ENCODE data around the gene PIMREG.

Gene PIMREG, protein sequence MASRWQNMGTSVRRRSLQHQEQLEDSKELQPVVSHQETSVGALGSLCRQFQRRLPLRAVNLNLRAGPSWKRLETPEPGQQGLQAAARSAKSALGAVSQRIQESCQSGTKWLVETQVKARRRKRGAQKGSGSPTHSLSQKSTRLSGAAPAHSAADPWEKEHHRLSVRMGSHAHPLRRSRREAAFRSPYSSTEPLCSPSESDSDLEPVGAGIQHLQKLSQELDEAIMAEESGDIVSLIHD

GRCh38 chr17:6443692-6444570 is at the start of gene PIMREG:
Gene PIMREG, plus strand, starts transcription at chr17:6444455. Its CDS starts 656 bp downstream, at chr17:6445111.
- DNase-seq (ENCODE audit: low read depth in 2 of 2) = peak; percentile 90 to 94

- no peak for DNase-seq (ENCODE audit: low read depth in 2 of 2)
Measured at GRCh38 chr17:6398955-6399354, 45.3 kb upstream of the PIMREG start.

GRCh38 chr17:6402258-6402657 is 42.0 kb upstream of the PIMREG start:
- DNase-seq (ENCODE audit: low read depth in 2 of 2) = no peak

GRCh38 chr17:6408276-6408675 is 36.0 kb upstream of the PIMREG start:
- no peak for DNase-seq (ENCODE audit: low read depth in 2 of 2)

GRCh38 chr17:6408735-6409134 is 35.5 kb upstream of the PIMREG start:
- no peak for DNase-seq (ENCODE audit: low read depth in 2 of 2)

- no peak for DNase-seq (ENCODE audit: low read depth in 2 of 2)
Measured at GRCh38 chr17:6413065-6413464, 31.2 kb upstream of the PIMREG start.

- no peak for DNase-seq (ENCODE audit: low read depth in 2 of 2)
Measured at GRCh38 chr17:6415616-6416015, 28.6 kb upstream of the PIMREG start.

- DNase-seq (ENCODE audit: low read depth in 2 of 2) = no peak
Measured at GRCh38 chr17:6420173-6420641, 24.0 kb upstream of the PIMREG start.

- peak; percentile 48 to 71 for DNase-seq (ENCODE audit: low read depth in 2 of 2)
Measured at GRCh38 chr17:6421700-6422604, 22.3 kb upstream of the PIMREG start.

GRCh38 chr17:6422654-6423241 is 21.5 kb upstream of the PIMREG start:
- no peak for DNase-seq (ENCODE audit: low read depth in 2 of 2)

GRCh38 chr17:6423931-6424330 is 20.3 kb upstream of the PIMREG start:
- DNase-seq (ENCODE audit: low read depth in 2 of 2) = no peak

GRCh38 chr17:6425407-6425806 is 18.8 kb upstream of the PIMREG start:
- no peak for DNase-seq (ENCODE audit: low read depth in 2 of 2)

- DNase-seq (ENCODE audit: low read depth in 2 of 2) = no peak
Measured at GRCh38 chr17:6426356-6427101, 17.7 kb upstream of the PIMREG start.

- DNase-seq (ENCODE audit: low read depth in 2 of 2) = peak in 1 of 2 experiments; percentile 53
Measured at GRCh38 chr17:6427279-6427781, 16.9 kb upstream of the PIMREG start.

GRCh38 chr17:6428207-6428965 is 15.9 kb upstream of the PIMREG start:
- DNase-seq (ENCODE audit: low read depth in 2 of 2) = no peak

DNA sequence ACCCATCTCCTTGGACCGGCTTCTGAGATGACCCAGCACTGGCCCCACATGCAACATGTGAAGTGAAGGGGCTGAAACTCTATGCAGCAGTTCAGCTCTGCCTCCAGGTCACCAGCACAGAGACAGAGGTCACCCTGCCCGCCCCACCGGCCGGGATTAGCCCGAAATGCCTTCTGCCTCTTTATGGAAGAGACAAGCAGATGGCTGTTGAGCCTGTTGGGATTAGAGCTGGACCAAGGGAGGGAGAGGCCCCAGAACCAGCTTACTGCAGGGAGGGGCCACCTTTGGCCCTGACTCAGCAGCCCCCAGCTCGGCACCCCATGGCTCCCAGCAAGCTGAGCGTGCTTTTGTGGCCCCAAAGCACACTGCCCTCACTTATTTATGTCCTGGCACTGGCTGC is 15.0 kb upstream of the PIMREG start:
- no peak for DNase-seq (ENCODE audit: low read depth in 2 of 2)

DNA sequence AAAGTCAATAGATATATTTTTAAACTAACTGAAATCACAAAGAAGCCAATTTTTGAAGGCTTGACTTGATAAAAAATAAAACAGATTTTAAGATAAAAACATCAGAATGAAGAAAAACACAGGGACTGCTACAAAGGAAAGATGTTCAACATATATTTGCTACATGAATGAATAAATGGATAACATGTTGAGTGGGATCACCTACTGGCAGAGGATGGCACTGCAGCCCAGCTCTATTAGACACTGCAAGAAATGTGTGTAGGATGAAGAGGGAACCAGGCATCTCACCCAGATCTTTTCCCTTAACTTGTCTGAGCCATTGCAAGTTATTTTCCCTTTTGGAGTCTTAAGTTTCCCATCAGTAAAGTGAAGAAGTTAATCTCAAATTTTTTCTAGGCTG is 13.5 kb upstream of the PIMREG start:
- DNase-seq (ENCODE audit: low read depth in 2 of 2) = no peak

GRCh38 chr17:6435051-6435450 is 9.2 kb upstream of the PIMREG start, which contains the start of gene AIPL1:
Gene AIPL1, minus strand, starts transcription at chr17:6435121. Its CDS starts 17 bp downstream, at chr17:6435104.
- no peak for DNase-seq (ENCODE audit: low read depth in 2 of 2)

DNA sequence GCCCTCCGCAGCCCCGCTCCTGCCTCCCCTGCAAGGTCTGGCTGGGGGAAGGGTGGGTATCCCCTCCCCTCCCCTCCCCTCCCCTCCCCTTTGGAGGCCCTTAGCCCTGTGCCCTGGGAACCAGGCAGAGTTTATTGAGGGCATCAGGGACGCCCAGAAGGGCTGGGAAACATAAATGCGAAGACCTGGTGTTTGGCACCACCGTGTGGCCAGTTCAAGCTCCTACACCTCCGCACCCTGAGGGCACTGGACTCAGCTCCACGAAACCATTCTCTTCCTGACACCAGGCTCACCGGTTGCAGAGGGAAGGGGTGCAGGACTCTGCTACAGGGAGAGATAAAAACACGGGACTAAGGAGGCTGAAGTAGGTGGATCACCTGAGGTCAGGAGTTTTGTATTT is 8.3 kb upstream of the PIMREG start:
- peak; percentile 32 to 54 for DNase-seq (ENCODE audit: low read depth in 2 of 2)

DNA sequence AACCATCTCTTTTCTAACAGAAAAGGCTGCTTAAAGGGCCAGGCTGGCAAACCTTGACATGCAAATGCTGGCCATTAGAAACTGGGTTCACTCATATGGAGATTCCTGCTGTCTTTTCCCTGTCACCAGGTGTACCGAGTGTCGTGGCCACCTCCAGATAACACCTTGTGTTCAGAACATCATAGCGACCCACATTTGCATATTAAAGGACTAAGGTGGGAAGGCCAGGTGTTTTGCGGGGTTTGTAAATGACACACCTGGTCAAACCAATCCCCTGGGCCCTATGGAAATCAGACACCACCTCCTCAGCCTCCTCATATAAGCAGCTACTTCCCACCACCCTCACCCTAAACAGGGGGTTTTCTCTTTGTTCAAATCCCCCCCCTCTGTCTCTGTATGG is 6.8 kb upstream of the PIMREG start:
- DNase-seq (ENCODE audit: low read depth in 2 of 2) = no peak
